Activated naive CD8-positive, alpha-beta T cell (primary cell): ENCODE results near the gene LRRC4B.

ENCODE experiments used
- H3K27ac Mint-ChIP-seq: one replicate; pipeline ENCODE4 v1.8.0; 2021; ENCODE audit warnings: mixed read lengths
- H3K27me3 Mint-ChIP-seq: one replicate; pipeline ENCODE4 v1.8.0; 2021; ENCODE audit warnings: mixed read lengths
- H3K36me3 Mint-ChIP-seq: one replicate; pipeline ENCODE4 v1.8.0; 2021; ENCODE audit warnings: mixed read lengths
- H3K4me1 Mint-ChIP-seq: one replicate; pipeline ENCODE4 v1.8.0; 2021; ENCODE audit warnings: low read depth, mixed read lengths
- H3K4me3 Mint-ChIP-seq: one replicate; pipeline ENCODE4 v1.8.0; 2021; ENCODE audit warnings: mild to moderate bottlenecking, mixed read lengths
- H3K9me3 Mint-ChIP-seq: one replicate; pipeline ENCODE4 v1.8.0; 2021; ENCODE audit warnings: low read depth, mixed read lengths

LRRC4B gene

DNA sequence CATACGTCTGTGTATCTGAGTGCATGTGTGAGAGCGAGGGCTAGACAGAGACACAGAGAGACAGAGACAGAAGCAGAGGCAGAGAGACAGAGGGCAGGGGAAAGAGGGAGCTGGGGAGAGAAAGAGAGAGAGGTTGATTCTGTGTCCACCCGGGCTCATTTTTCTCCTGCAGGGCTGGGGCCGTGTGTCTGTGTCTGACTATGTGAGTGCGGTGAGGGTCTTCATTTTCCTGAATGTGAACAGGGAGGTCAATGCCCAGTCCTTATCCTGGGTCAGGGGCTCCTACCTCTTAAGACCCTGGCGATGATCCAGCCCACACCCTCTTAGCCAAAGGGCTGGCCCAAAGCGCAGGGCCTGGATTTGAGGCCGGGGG lies 17.7 kb downstream of the LRRC4B start:
- H3K4me3 Mint-ChIP-seq: no peak overlapping the region
- no peak overlapping the region for H3K27ac Mint-ChIP-seq
- H3K36me3 Mint-ChIP-seq: no peaks in the 10 kb centered on the region
- H3K27me3 Mint-ChIP-seq: peaks cover 32% of the 10 kb centered on the region
- no peaks in the 10 kb centered on the region for H3K9me3 Mint-ChIP-seq
- H3K4me1 Mint-ChIP-seq: peaks cover 10% of the 10 kb centered on the region

- Mint-ChIP-seq H3K36me3 (no peaks in the 10 kb centered on the region), H3K9me3 (no peaks in the 10 kb centered on the region), H3K4me1 (peaks cover 8% of the 10 kb centered on the region), H3K27ac (no peak overlapping the region), H3K4me3 (no peak overlapping the region), H3K27me3 (peaks cover 28% of the 10 kb centered on the region)
Observed at GRCh38 chr19:50549927-50550593, 18.2 kb downstream of the LRRC4B start.

- no peaks in the 10 kb centered on the region for H3K36me3 Mint-ChIP-seq
- H3K27me3 Mint-ChIP-seq: peaks cover 25% of the 10 kb centered on the region
- no peak overlapping the region for H3K4me3 Mint-ChIP-seq
- no peaks in the 10 kb centered on the region for H3K9me3 Mint-ChIP-seq
- peaks cover 8% of the 10 kb centered on the region for H3K4me1 Mint-ChIP-seq
- H3K27ac Mint-ChIP-seq: no peak overlapping the region
Observed at GRCh38 chr19:50549059-50549926, 18.9 kb downstream of the LRRC4B start.

- Mint-ChIP-seq H3K27ac (no peak overlapping the region), H3K9me3 (no peaks in the 10 kb centered on the region), H3K4me3 (no peak overlapping the region), H3K27me3 (peaks cover 20% of the 10 kb centered on the region), H3K4me1 (peaks cover 8% of the 10 kb centered on the region), H3K36me3 (no peaks in the 10 kb centered on the region)
Observed at GRCh38 chr19:50548191-50549058, 19.8 kb downstream of the LRRC4B start.

DNA sequence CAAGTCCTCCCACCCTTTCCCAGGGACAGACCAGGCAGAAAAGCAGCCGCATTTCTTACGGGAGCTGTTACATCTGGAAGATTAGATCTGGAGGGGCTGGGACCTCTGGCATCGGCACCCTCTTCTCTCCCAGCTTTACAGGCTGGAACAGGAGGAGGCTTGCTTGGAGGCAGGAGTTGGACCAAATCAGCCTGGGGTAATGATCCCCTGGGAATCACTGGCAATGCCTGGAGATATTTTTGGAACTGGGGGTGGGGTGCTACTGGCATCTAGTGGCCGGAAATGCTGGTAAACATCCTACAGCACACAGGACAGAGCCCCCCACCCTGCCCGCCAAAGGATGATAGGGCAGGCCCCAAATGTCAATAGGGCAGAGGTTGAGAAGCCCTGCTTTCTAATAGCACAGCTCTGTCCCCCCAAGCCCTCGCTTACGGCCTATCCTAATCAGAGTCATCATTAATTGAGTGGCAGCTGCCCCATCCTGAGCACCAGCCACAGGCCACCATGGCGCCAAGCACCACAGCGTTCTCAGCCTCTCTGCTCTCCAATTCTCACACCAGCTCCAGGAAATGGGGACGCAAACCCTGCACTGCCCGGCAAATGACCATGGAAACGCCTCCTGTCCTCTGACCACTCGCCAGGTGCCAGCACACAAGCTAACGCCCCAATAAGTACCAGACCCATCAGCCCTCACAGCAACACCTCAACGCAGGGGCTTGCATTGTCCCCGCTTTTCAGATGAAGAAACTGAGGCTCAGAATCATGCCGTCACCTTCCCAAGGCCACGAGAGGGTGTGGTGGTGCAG lies 20.6 kb downstream of the LRRC4B start:
- H3K4me1 Mint-ChIP-seq: peaks cover 7% of the 10 kb centered on the region
- no peaks in the 10 kb centered on the region for H3K9me3 Mint-ChIP-seq
- no peak overlapping the region for H3K27ac Mint-ChIP-seq
- no peak overlapping the region for H3K4me3 Mint-ChIP-seq
- H3K36me3 Mint-ChIP-seq: no peaks in the 10 kb centered on the region
- peaks cover 12% of the 10 kb centered on the region for H3K27me3 Mint-ChIP-seq

DNA sequence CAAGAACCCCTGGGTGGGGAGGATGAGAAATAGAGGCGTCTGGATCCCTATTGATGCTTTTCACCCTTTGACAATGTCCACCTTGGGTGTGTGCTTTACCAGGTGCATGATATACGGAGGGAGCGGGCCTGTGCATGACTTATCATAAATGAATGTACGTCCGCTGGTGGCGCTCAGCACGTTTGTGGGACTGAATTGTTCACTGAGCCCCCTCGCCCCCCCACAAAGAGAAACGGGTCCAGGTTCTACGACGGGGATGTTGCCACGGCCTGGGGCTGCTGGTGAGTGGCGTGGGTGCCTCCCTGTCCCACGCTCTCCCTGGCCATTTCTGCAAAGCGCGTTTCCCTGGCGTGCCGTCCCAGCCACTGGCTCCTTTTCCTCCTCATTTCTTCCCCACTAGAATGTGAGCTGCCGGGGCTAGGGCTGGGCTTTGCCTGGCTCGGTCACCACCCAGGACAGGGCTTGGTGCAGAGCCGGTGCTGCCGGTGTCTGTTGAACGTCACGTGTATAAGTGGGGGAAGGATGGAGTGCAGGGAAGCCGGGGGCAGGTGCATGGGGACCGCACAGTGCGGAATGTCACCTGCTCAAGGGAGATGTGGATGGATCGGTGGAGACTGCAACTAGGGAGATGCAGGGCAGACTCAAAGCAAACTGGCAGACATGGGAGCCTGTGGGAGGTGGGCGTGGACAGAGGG lies 21.6 kb downstream of the LRRC4B start:
- H3K4me3 Mint-ChIP-seq: no peak overlapping the region
- H3K9me3 Mint-ChIP-seq: no peaks in the 10 kb centered on the region
- H3K36me3 Mint-ChIP-seq: no peaks in the 10 kb centered on the region
- H3K27me3 Mint-ChIP-seq: peaks cover 6% of the 10 kb centered on the region
- H3K27ac Mint-ChIP-seq: no peak overlapping the region
- H3K4me1 Mint-ChIP-seq: peaks cover 2% of the 10 kb centered on the region

- Mint-ChIP-seq H3K27me3 (no peaks in the 10 kb centered on the region), H3K4me1 (no peaks in the 10 kb centered on the region), H3K9me3 (no peaks in the 10 kb centered on the region), H3K36me3 (no peaks in the 10 kb centered on the region), H3K4me3 (no peak overlapping the region), H3K27ac (no peak overlapping the region)
Observed at GRCh38 chr19:50542943-50543342, 25.3 kb downstream of the LRRC4B start.

GRCh38 chr19:50537769-50538230 lies 30.4 kb downstream of the LRRC4B start:
- Mint-ChIP-seq H3K36me3 (peaks cover under 1% of the 10 kb centered on the region), H3K9me3 (peaks cover 8% of the 10 kb centered on the region), H3K27me3 (peaks cover 5% of the 10 kb centered on the region), H3K27ac (no peak overlapping the region), H3K4me1 (no peaks in the 10 kb centered on the region), H3K4me3 (no peak overlapping the region)

DNA sequence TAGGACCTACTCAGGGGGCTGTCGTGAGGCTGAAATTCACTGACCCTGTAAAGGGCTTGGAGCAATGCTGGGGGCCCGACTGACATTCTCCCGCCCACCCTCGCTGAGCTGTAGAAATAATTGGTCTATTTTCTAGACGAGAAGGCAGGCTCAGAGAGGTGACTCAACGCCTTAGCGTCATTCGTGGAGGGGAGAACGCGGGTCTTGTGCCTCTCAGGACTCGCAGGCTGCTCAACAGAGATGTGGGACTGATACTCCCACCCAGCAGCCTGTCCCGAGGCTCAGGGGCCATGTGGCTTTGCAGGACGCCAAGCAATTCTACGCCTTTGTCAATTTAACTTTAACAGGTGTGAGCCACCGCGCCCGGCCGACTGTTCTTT lies 30.9 kb downstream of the LRRC4B start:
- no peak overlapping the region for H3K4me3 Mint-ChIP-seq

GRCh38 chr19:50536662-50537305 lies 31.5 kb downstream of the LRRC4B start:
- Mint-ChIP-seq H3K9me3 (peaks cover 11% of the 10 kb centered on the region), H3K4me1 (no peaks in the 10 kb centered on the region), H3K4me3 (no peak overlapping the region), H3K27ac (no peak overlapping the region), H3K27me3 (peaks cover 10% of the 10 kb centered on the region), H3K36me3 (peaks cover 5% of the 10 kb centered on the region)

More for the DNA sequence above, 30.9 kb downstream of the LRRC4B start:
- Mint-ChIP-seq H3K27me3 (peaks cover 8% of the 10 kb centered on the region), H3K4me1 (no peaks in the 10 kb centered on the region), H3K36me3 (peaks cover 5% of the 10 kb centered on the region), H3K27ac (no peak overlapping the region), H3K9me3 (peaks cover 11% of the 10 kb centered on the region)

- Mint-ChIP-seq H3K9me3 (peaks cover 11% of the 10 kb centered on the region), H3K27me3 (peaks cover 12% of the 10 kb centered on the region), H3K4me3 (no peak overlapping the region), H3K36me3 (peaks cover 5% of the 10 kb centered on the region), H3K4me1 (no peaks in the 10 kb centered on the region), H3K27ac (no peak overlapping the region)
Observed at GRCh38 chr19:50535672-50536187, 32.5 kb downstream of the LRRC4B start.

DNA sequence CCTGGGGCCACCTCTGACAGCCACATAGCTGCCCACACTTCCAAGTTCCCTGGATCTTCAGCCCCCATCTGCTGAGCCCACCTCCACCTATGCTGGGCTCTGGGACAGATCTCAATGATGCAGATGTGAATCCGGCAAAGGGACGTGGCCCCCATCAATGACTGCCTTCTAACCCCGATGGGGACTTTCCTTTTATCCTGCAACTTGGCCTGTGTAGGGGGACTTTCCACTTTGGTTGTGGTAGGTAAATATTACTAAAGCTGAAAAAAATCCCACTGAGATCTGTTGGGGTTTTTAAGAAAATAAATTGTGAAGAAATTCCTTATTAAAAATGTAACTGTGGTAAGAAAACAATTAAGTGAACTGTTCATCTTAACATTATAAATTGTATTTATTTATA lies 33.8 kb downstream of the LRRC4B start:
- H3K27me3 Mint-ChIP-seq: peaks cover 12% of the 10 kb centered on the region
- H3K36me3 Mint-ChIP-seq: peaks cover 5% of the 10 kb centered on the region
- H3K4me1 Mint-ChIP-seq: no peaks in the 10 kb centered on the region
- peaks cover 11% of the 10 kb centered on the region for H3K9me3 Mint-ChIP-seq
- H3K27ac Mint-ChIP-seq: no peak overlapping the region
- no peak overlapping the region for H3K4me3 Mint-ChIP-seq

GRCh38 chr19:50532952-50533351 lies 35.3 kb downstream of the LRRC4B start:
- H3K27ac Mint-ChIP-seq: no peak overlapping the region
- H3K27me3 Mint-ChIP-seq: peaks cover 12% of the 10 kb centered on the region
- peaks cover 11% of the 10 kb centered on the region for H3K9me3 Mint-ChIP-seq
- H3K4me3 Mint-ChIP-seq: no peak overlapping the region
- no peaks in the 10 kb centered on the region for H3K4me1 Mint-ChIP-seq
- H3K36me3 Mint-ChIP-seq: peaks cover 5% of the 10 kb centered on the region
